AG10803 (cell line): ENCODE measurements around the gene THSD4.
A peak's percentile ranks its signal among the peaks of the same experiment; 100 is the strongest.

Source experiments
- DNase-seq: peaks from one replicate; pipeline ENCODE4 v3.0.0; 2010; ENCODE audit warnings: low read depth
- H3K4me3 ChIP-seq: 2 replicates; pipeline ENCODE4 v1.5.1; 2011; ENCODE audit warnings: mild to moderate bottlenecking, low read length, control low read depth
- TF ChIP-seq, protein P1 (sequence below): conservative IDR thresholded peaks from 2 replicates; pipeline ENCODE4 v1.5.1; 2011; ENCODE audit warnings: mild to moderate bottlenecking, low read length, control low read depth, inconsistent platforms

The THSD4 gene

DNA sequence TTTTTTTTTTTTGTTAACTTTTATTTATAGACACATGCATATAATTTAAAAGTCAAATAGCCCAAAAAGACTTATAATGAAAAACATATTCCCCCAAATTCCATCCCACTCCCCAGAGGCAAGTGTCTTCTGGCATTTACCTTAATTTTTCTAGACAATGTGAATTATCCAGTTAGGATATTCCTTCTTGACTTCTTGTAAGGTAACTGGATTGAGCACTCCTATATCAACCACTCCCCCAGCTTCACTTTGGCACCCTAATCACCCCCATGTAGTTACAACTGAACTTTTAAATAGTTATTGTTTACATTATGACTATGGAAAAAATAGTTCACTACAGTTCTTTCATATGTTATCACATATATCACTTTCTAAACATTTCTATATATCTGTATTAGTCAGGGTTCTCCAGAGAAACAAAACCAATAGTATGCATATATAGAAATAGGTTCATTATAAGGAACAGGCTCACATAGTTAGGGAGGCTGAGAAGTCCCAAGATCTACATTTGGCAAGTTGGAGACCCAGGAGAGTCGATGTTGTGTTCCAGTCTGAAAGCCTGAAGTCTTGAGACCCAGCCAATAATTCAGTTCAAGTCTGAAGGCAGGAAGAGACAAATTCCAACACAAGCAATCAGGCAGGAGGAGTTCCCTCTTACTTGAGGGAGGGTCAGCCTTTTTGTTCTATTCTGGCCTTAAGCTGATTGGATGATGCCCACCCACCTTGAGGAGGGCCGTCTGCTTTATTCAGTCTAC is 175.8 kb downstream of the THSD4 start:
- no peak for DNase-seq
- TF ChIP-seq, protein P1, sequence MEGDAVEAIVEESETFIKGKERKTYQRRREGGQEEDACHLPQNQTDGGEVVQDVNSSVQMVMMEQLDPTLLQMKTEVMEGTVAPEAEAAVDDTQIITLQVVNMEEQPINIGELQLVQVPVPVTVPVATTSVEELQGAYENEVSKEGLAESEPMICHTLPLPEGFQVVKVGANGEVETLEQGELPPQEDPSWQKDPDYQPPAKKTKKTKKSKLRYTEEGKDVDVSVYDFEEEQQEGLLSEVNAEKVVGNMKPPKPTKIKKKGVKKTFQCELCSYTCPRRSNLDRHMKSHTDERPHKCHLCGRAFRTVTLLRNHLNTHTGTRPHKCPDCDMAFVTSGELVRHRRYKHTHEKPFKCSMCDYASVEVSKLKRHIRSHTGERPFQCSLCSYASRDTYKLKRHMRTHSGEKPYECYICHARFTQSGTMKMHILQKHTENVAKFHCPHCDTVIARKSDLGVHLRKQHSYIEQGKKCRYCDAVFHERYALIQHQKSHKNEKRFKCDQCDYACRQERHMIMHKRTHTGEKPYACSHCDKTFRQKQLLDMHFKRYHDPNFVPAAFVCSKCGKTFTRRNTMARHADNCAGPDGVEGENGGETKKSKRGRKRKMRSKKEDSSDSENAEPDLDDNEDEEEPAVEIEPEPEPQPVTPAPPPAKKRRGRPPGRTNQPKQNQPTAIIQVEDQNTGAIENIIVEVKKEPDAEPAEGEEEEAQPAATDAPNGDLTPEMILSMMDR, result no peak
- no peak overlapping the region for H3K4me3 ChIP-seq

DNA sequence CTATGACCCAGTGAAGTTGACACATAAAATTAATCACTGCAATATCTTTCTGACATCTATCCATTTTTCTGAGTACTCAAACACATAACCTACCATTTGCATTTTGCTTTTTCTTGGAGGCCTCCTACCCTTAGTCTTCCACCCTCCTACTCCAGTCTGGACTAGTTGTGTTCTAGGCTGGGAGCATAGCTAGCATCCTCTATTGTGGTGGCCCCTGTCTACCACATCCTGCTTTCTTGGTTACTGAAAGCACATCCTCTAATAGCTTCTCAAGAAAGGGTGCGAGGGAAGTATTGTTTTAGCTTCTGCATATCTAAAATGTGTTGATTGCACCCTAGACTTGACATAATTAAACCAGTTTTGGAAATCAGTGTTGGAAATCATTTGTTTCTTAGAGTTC is 176.5 kb downstream of the THSD4 start:
- no peak for DNase-seq
- H3K4me3 ChIP-seq, result no peak overlapping the region
- TF ChIP-seq, protein P1, result no peak

DNA sequence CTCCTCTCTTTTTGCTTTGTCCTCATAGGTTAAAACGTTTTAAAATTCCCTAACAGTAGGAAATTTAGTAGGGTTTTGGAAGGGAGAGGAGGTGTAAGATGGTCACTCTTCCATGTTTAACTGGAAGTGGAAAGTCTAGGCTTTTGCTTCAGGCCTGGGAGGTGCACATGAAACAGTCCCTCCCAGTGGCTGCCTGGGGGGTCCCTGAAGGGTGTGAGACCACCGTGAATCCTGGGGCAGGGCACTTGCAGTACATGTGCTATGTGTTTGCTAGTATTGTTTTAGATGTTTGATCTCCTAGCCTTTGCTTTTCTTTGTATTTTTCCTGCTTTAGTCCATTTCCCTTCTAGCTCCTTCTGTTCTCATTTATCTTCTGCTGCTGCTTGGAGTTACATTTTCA is 178.5 kb downstream of the THSD4 start:
- no peak for DNase-seq
- TF ChIP-seq, protein P1, result no peak
- H3K4me3 ChIP-seq, result no peak overlapping the region

DNA sequence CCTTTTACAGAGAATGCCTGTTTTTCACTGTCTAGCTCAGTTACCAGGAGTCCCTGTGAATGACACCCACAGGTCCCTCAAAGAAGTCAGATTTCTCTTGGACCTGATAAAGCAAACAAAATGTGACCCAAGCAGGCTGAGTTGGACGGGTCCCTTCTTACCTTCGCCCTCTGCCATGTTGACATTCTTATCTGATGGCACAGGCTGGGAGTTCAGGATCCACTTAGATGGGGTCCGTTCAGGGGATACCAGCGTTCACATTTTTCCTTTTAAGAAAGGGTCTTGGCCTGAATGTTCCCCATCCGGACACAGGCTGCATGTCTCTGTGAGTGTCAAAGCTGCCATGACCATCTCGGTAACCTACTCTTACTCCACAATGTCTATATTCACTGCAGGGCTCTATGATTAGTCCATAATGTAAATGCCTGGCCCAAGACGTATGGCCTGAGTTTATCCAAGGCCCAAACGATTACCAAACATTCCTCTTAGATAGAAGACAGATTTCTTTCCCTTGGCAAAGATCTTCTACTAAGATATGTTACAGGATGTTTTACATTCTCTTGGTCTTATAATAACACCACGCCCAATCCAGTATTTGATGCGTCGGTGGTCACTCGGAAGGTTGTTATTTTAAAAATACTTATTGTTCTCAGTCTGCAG is 179.1 kb downstream of the THSD4 start:
- peak; percentile 92 for DNase-seq
- no peak overlapping the region for H3K4me3 ChIP-seq
- TF ChIP-seq, protein P1, result no peak

DNA sequence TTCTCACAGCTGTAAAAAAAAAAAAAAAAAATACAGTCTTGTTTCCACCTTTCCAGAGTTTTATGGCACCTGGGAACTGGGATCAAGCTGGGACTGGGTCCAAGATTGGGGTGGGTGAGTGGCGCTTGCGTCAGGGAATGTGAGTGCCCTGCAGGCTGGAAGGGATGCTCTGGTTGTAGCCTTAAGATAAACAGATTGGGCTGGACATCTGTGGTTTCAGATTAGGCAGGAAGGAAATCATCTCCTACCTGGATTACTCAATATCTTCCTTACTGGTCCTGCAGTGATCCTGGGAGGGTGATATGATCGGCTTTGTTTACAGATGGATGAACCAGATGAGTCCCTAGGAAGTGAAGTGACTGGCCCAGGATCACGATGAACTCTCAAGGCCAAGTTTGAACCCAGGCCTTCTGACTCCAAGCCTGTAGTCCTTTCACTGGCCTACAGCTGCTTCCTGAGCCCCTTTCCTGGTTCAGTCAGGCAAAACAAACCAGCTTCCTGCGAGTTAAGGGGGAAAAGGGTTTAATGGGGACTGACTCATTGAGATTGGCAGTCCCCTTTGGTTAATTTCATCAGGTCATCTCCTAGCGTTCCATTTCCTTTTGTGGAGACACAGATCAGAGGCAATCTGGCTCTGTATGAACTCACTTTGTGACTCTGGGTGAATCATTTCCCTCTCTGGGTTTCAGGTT is 179.8 kb downstream of the THSD4 start:
- no peak overlapping the region for H3K4me3 ChIP-seq
- DNase-seq, result peak; percentile 99
- TF ChIP-seq, protein P1, result no peak

DNA sequence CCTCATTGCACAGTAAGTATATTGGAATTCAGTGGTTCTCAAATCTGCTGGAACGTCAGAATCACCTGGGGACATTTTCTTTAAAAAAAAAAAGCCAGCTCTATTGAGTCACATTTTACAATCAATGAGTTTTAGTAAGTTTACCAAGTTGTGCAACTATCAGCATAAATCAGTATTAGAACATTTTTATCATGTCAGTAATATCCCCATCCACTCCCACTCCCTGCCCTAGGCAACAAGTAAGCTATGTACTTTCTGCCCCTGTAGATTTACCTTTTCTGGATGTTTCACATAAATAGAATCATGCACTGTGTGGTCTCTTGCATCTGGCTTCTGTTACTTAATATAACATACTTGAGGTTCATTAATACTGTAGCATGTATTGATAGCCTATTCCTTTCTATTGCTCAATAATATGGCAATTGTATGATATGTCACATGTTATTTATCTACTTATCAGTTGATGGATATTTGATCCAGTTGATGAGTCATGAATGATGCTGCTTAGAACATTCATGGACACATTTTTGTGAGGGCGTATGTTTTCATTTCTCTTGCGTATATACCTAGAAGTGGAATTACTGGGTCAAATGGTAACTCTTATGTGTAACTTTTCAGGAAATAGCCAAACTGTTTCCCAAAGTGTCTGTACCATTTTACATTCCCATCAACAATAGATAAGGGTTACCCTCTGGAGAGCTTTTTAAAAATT is 180.5 kb downstream of the THSD4 start:
- TF ChIP-seq, protein P1, result no peak
- no peak overlapping the region for H3K4me3 ChIP-seq
- DNase-seq, result peak; percentile 57
